ENCODE results near the gene UBQLN4.
A peak's percentile ranks its signal among the peaks of the same experiment; 100 is the strongest.

UBQLN4 gene

DNA sequence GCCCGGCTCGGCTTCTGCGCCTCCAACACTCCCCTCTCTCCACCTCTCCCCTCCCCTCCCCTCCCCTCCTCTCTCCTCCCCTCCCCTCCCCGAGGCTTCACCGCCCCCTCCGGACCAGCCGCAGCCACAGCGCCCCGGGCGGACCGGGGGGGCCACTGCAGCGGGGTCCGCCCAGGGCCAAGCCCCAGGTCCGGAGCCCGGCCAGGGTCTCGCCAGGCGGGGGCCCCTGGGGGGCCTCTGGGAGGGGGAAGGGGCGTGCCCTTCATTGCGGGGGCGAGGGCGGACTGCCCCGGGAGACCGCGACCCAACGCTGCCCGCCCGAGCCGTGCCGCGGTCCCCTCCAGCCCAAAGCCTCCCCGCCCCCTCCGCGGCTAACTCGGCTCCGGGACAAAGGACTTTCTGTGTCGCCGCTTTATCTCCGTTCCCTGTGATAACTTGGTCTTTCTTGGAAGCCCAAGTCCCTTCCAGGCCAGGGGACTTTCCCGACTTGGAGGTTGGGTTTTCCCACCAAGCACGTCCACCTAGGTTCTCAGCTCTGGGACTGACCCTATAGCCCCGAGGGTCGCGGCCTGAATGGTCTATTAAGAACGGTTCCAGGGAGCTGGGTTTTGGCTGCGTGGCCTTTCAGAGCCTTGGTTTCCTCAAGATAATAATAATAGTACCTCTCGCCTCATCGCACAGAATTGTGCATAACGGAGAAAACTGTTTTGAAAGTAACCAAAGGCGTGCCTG lies at the start of gene UBQLN4:
Gene UBQLN4, minus strand, starts transcription at position 31 of the 732 bp plus-strand sequence. CDS start 97 bp downstream, outside the sequence.
- no peak for DNase-seq

DNA sequence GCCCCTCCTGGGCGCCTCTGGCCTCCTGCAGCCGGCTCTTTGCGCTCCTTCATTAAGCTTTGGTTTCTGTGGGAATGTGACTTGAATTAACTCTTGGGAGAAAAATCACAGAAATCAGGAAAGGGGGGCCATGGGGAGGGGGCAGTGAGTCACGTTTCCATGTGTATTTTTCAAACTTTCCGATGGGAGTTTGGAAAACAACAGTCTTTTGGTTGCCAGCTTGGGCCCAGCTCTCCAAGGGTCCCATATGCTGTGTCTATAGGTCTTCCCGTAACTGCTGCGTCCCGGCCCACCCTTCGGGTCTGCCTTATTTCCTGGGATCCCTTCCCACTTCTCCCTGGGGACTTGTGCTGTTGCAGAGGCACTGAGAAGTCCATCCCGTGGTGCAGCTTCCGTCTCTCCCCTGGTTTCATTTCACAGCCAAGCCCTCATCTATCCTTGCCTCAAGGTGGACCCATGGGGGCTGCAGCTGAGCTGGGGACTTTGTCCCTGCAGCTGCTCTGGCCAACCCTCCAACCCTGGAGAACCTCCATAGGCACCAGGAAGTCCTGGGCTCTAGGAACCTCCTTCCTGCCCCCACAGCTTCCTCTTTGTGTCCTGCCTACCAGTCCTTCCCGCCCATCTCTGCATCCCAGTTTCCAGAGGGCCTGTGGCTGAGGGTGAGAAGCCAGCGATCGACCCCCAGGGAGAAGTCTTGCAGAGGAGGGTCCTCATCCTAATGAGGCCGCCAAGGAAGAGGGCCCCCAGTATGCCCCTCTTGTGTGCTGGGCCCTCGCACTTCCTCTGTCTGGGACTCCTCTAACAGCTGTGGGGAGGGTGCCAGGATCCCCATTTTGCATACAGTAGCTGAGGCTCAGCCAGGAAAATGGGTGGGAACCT lies 49.3 kb upstream of the UBQLN4 start:
- no peak for DNase-seq

DNA sequence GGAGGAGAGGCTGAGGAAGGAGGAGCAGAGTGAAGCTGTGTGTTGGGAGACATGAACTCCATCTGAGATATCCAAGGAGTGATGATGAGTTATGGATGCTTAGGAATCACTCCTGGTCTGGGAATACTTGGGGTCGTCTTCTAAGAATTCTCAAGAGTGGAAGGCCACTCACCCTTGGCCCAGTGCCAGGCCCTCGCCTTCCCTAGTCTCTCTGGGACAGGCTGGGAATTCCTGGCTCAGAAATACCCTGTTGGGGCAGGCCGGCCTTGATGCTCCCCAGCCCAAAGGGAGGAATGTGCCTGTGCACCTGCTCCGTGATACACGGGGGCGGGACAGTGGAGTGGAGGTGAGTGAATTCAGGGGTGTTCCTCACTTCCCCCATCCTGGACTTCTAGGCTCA lies 48.3 kb upstream of the UBQLN4 start:
- DNase-seq, result no peak

DNA sequence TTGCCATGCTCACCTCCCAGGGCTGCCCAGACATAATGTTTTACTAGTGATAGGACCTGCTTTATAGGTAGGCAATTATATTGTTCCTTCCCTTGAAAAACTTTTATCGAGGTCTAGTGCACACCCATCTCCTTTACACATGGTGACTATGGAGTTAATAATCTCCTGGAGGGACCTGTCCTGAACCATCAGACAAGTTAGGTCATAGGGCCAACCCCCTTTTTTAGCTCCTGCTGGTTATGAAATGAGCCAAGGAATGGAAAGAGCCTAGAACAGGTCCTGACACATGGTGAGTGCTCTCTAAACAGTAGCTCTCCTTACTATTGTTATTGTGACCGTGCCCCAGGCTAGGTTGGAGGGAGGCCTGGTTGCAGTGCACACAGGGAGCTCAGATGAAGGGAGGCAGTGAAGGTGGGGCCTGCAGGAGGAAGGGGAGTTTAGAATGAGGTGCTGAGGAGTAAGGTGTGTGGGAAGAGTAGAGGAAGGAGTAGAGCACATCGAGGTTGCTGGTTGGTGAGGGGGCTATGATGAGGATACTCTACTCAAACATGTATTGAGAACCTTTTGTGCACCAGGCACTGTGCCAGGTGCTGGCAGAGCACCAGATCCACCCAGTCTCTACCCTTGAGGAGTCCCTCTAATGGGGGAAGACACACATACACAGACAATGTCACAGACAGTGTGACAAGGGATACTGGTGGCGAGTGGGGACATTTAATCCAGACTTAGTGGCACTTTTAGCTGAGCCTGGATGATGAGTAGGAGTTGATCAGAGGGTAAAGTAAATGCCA lies 46.8 kb upstream of the UBQLN4 start:
- DNase-seq, result no peak

DNA sequence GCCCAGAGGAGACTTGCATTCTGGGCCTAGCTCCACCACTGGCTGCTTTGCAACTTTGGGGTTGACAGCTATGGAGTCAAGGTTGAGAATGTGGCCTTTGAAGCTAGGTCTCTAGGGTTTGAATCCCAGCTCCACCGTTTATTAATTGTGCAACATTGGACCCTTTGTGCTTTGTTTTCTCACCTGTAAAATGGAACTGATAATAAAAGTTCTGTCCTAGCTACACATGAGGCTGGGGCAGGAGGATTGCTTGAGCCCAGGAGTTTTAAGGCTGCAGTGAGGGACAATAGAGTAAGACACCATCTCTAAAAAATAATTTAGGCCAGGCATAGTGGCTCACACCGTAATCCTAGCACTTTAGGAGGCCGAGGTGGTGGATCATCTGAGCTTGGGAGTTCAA lies 45.7 kb upstream of the UBQLN4 start:
- no peak for DNase-seq

DNA sequence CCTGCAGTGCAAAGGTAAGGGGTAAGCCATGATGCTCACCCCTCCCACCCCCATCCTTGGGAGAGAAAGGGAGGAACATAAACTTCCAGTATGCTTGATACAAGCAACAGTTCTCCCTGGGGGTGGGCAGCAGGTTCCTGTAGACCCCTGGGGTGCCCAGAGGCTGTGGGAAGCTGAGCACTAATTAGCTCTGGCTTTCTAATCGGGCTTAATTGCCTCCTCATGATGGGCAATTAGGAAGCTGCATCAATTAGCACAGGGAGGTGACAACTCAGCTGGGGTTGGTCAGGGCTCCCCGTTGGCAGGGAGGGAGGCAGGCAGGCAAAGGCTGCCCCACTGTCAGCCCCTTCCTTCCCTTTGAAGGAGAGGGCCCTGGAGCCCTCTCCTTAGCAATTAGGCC lies 45.2 kb upstream of the UBQLN4 start:
- DNase-seq, result no peak

DNA sequence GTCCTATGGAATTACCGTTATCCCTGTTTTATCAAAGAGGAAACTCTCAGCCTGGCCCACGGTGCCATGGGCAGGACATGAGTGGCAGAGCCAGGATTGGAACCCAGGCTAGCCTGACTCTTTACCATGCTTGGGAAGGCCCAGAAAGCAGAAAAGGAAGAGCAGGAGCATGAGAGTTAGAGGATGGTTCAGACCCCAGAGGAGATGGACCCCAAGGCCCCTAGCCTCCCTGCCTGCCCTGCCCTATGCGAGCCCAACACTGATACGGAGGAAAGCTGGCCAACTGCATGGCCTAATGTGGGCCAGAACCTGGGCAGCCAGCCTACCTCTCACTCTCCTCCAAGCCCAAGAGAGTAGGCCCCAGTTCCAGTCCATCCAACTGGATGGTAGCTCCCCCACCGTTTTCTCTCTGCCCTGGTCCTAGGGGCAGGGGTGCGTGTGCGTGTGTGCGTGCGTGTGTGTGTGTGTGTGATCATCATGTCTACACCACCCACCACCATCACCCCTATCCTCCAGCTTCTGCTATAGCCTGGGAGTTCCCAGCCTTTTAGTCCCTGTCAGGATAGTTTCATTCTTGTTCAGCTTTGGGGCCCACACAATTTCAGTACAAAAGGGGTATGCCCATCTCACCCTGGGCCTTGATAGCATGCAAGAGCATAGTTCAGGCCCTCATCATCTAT lies 44.0 kb upstream of the UBQLN4 start:
- no peak for DNase-seq

DNA sequence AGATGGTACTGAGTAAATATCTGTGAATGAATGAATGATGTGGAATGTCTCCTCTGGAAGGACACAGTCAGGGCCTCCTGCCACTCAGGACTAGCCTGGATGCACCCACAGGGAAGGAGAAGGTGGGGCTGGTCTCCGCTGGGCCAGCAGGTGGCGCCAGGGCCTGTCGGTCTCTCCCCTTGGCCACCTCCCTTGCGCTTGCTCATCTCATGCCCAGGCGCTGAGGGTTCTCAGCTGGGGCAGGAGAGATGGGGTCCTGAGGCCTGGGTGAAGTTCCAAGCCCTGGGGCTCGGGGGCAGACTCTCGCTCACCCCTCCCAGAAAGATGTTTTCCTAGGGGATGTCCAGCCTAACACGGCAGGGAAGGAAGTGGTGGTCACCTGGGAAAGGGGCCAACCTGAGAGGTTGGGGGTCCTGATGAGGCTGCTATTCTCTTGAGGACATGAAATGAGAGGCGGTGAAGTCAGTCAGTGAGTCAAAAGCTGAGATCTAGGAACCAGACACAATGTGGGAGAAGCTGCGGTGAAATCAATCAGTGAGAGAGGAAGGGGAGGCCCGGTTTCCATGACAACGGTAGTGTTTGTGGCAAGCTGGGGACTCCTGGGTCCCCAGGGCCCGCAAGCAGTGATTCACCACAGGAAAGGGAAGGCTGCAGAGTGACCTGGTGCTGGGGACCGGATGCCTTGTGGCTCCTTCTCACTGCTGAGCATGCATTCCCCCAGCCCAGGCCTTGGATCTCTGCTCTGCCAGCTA lies 43.2 kb upstream of the UBQLN4 start:
- DNase-seq, result no peak

DNA sequence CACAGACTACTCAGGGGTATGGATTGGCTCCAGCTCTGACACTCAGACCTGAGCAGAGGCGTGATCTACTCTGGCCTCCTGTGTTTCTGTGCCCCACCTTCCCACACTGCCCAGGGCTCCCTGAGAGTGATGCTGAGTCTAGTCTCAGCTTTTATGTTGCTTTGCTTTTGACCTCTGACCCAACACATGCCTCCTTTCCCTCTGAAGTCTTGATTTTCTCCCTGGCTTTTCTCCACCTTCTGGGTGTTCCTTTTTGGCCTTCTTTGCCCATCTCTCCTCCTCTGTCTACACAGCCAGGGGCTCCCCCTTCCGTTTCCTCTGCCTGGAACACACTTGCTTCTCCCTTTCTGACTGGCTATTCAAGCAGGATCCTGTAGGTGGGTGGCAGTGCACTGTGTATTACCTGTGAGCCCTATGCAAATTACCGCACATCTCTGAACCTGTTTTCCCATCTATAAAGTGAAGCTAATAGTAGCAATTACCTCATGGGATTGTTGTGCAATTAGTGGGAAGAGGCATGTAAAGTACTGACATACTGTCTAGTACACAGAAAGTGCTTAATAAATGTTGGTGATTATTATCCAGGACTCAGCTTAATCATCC lies 42.4 kb upstream of the UBQLN4 start:
- DNase-seq, result no peak

DNA sequence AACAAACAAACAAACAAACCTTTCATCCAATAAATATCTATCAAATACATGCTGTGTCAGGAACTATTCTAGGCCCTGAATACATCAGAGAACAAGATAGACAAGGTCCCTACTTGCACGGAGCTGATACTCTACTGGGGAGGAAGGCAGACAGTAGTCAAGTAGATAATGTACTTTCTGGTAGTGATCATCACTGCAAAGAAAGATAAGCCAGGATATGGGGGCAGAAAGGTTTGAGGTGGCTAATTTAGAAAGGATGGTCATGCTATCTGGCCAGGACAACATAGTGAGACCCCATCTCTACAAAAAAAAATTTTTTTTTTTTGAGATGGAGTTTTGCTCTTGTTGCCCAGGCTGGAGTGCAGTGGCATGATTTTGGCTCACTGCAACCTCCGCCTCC lies 38.0 kb upstream of the UBQLN4 start:
- no peak for DNase-seq

DNA sequence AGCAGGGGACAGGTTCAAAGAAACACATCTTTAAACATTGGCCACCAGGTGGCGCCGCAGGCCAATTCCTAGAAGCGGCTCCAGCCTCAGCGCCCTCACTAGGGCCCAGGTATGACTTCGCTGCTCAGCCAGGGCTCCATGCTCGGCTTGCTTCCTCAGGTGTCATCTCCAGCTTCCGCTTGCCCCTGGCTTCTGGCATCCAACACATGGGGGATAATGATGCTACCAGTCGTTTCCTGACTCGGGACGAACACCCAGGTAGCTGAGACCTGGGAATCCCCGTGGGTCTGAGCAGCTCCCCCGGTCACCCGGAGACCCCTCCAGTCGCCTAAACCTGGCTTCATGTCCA lies 37.2 kb upstream of the UBQLN4 start:
- no peak for DNase-seq

DNA sequence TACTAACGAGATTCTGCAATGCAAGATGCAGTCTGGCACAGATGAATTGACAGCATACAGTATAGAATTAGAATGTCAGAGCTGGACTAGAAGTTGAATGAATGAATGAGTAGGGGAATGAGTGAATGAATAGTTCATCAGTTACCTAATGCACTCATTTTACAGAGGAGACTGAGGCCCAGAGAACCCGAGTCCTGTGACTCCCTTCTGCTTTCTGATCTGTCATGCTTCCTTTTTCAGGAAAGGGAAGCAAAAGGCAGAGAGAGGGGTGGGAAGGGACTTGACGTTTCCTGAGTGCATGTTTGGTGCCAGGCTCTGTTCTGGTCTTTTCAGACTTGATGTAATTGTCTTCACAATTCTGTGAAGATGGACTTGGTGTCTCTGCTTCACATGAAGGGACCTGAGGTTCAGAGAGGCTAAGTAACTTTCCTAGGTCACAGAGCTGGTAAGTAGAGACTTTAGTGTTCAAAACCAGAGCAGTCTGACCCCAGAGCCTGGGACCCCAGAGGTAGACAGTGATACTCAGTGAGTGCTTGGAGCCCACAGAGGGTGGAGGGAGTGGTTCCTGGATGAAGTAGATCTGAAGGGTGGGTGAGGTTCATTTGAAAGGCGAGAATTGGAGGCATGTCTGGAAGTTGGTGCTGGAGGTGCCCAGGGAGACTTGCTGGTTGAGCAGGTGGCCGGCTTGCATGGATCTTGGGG lies 36.7 kb upstream of the UBQLN4 start:
- no peak for DNase-seq

DNA sequence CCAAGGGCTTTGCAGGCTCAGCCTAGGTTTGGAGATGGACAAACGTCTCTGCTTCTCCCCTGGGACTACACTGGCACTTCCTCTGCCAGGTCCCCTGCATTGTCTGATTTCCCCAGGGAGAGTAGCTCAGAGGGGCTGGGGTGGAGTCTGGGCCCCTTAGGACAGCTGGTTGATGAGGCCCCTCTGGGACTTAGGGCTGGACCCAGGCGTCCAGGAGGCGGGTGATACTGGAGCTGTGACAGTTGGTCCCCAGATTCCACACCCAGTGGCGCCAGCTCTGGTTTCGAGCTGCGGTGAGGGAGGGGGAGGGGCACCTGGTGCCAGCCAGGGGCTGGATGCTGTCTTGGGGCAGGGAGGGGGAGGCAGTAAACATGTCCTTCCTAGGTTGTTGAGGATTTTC lies 36.1 kb upstream of the UBQLN4 start:
- no peak for DNase-seq

DNA sequence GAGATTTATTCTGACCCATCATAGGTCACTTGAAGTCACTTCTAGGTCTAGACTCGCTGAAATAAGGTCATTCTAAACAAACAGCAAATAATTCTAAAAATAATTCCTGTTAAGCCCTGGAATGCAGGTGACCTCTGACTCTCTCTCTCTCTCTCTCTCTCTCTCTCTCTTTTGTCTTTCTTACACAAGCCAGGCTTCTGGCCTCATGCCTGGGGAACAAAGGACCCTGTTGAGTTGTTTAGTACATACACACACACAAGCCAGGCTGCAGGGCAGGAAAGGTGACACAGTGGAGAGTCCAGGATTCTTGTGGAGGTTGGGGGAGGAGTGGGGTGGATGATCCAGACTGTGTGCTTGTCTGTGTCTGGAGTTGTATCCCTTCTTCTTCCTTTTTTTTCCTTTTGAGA lies 32.7 kb upstream of the UBQLN4 start:
- DNase-seq, result no peak

DNA sequence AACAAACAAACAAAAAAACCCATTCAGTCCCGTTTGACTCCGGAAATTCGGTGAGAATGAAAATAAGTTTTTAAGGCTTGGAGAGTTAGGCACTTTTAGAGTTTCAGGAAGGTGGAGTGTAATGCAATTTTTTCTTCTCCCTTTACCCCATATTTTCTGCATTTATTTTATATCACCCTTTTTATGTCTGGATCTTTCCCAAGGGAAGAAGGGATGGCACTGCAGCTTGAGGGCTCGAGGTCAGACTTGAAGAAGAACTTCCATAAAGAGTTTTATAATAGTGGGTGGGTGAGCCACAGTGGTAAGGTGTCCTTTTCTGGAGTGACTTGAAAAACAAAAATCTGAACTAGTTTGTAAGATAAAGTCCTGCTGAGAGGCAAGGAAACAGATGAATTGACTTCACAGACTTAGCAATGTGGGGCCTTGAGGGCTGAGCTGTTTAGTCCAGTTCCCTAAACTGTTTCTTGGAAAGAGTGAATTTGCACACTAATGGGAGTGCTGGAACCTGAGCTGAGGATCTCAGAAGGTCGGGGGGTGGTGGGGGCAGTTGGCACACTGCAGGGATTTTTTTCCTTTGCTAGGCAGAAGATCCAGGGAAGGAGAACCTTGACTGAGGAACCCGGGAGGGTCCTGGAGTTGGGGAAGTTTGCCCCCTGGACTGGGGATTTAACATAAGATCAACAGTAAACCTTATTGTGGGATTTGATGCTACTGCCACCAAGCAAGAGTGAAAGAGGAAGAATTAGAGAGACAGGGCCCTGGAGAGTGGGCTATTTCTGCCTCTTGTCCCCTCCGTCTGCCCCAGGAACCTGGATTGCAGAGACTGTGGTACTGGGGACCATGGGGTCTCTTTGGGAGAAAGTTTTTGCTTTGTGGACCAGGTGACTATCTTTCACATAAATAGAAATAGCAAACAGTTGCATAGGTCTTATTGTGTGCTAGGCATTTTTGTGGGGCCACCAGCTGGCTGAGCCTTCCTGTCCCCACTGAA lies 30.5 kb upstream of the UBQLN4 start:
- DNase-seq, result no peak

DNA sequence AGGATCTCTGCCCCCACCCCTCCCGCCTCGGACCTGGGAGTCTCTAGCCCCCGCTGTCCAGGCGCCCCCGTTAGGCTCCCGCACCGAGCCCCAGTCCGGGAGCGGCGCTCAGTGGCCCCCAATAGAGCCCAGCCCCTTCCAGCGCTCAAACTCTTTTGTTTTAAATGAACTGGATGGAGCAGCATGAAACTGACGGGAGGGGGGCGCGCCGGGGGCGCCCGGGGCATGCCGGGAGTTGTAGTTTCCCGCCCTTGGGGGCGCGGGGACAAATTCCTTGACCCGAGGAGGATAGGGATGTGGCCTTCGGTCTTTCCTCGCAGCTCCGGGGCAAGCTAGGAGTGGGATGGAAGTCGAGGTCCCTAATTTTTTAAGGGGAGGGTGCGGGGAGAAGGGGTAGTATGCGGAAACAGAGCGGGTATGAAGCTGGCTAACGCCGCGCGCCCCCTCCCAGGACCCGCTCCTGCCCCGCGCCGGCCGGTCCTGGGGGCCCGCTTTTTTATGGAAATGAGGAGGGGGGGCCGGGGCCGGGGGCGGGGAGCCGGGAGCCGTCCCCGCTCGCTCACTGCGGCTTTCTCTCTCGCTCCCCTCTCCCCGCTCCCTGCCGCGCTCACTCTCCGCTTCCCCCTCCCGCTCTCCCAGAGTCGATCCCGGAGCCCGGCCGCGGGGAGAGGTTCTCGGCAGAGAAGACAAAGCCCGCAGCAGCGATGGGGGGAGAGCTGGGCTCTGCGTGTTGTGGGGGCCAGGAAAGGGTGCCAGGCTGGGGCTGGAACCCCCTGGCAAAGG lies 28.9 kb upstream of the UBQLN4 start, which contains the start of gene MEX3A:
Gene MEX3A, minus strand, starts transcription at position 157 of the 783 bp plus-strand sequence. CDS start 467 bp downstream, outside the sequence.
- peak; percentile 13 for DNase-seq

DNA sequence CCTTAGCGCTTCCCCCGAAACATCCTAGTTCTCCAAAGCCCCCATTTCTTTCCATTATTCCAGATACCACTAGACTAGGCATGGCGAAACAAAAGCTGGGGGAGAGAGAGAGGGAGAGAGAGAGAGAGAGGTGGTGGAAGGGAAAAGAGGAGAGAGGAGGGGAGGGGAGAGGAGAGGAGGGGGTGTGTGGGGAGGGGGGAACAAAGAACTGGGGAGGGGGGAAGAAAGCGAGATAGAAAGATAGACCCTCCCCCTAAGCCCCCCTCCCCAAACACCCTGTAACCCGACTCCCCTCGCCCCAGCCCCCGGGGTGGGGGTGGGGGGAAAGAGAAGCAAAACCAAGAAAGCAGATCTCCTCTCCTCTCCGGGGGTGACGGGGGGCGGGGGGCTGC lies 28.3 kb upstream of the UBQLN4 start:
- no peak for DNase-seq

DNA sequence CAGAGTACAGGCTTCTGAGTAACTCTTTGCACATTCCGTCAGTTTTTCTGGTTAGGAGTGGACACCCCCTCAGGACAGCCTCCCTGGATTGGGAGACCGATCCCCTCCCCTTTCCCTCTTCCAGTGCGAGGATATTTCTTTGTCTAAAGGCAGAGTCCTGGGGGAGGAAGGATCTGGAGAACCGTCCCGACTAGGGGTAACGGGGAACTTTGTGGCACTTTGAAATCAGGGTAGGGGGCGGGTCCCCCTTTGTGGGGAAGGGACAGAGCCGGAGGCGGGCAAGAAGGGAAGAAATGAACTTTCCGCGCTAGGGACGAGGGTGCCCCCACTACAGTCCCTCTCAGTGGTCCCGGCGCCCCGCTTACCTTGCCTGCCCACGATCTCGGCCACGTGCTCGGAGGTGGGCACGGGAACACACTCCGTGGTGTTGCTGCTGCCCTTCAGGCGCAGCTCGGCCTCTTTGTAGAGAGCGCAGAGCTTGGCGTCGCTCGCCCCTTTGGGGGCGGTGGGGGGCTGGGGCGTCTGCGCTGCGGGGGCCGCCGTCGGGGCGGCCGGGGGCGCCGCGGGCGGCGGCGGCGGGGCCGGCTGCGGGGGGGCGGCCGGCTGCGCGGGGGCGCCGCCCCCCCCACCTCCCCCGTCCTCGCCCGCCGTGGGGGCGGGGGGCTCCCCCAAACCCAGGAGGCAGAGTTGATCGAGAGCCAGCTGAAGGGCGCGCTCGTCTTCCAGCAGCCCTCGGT lies 27.8 kb upstream of the UBQLN4 start:
- no peak for DNase-seq
